ENCODE results near the gene MAD2L2. TPM values are rescaled to one million over a fixed set of nuclear protein-coding genes. Genes with fewer than 3 reads are reported as not detected.

Gene MAD2L2
- total and polyA plus RNA-seq, 9 of the 15 experiments (the other 6 are each of a cell fraction or from before 2014, with no cell fraction given), result 12.4 to 286 (median 143) TPM

DNA sequence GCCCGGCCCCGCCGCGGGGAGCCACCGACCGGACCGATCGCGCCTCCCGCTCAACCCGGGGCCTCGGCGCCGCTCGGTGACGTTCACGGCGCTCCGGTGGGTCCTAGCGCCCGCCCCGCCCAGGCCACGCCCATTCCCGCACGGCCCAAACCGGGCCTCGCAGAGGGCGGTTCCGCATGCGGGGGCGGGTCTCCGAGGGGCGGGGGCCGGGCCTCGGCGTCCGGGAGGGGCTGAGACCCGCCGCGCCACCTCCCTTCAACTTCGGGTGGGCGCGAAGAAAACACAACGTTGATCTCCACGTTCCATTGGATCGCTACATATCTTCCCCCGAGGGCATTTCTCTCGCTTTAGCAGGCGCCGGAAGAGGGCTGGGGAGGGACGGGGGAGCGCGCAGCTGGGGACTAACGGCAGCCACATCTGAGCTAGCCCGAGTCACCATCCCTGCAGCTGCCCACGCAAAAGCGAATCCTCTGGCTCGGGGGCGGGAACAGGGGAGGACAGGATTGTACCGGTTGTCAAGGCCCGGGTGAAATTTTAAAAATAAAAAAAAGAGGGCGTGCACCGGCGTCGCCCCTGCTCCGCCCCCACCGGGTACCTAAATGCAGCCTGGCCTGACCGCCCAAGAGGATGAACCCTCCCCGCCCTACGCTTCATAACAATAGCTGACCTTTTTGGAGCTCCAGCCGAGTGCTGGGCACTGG, at the start of gene MAD2L2 (continued):
- TF ChIP-seq ZBTB17 (CRISPR knock-in tag; IDR thresholded peaks at IDR 0.05), result peak; percentile 19; the same call in 1 of the 2 replicates
- TF ChIP-seq CGGBP1 (CRISPR knock-in tag; IDR thresholded peaks at IDR 0.05), result no peak
- TF ChIP-seq HDAC1 (IDR thresholded peaks at IDR 0.05), result peak; percentile 51 to 54; a peak in 3 of 4 replicates
- no peak for TF ChIP-seq ETS2 (tag; IDR thresholded peaks at IDR 0.05; ENCODE audit: borderline replicate concordance, poor library complexity, severe bottlenecking)
- TF ChIP-seq, protein P1, sequence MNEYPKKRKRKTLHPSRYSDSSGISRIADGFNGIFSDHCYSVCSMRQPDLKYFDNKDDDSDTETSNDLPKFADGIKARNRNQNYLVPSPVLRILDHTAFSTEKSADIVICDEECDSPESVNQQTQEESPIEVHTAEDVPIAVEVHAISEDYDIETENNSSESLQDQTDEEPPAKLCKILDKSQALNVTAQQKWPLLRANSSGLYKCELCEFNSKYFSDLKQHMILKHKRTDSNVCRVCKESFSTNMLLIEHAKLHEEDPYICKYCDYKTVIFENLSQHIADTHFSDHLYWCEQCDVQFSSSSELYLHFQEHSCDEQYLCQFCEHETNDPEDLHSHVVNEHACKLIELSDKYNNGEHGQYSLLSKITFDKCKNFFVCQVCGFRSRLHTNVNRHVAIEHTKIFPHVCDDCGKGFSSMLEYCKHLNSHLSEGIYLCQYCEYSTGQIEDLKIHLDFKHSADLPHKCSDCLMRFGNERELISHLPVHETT (CRISPR knock-in tag; conservative IDR thresholded peaks at IDR 0.05 in 1 of 2, IDR thresholded peaks at IDR 0.05 in 1 of 2), result peak in 1 of 2 experiments; percentile 99; a peak in 2 of 4 replicates
- TF ChIP-seq KAT8 (IDR thresholded peaks at IDR 0.05; ENCODE audit: low read depth), result no peak
- TF ChIP-seq TRIM24 (IDR thresholded peaks at IDR 0.05), result 0 out of 4 replicates have a peak, but pooled peaks of 1 of the 2 experiments have one; percentile 40
- TF ChIP-seq EP300 (IDR thresholded peaks at IDR 0.05; ENCODE audit: low read length), result peak; percentile 40; the same call in 1 of the 2 replicates
- no peak for TF ChIP-seq HDAC6 (IDR thresholded peaks at IDR 0.05; ENCODE audit: low read depth, low read length)
- peak; percentile 68 for TF ChIP-seq HMGN3 (IDR thresholded peaks at IDR 0.05; ENCODE audit: borderline replicate concordance, extremely low read depth, insufficient read length, low read depth, low read length)
- TF ChIP-seq THRAP3 (IDR thresholded peaks at IDR 0.05; ENCODE audit: borderline replicate concordance), result no peak
- TF ChIP-seq PML (IDR thresholded peaks at IDR 0.05; ENCODE audit: low read length), result peak; percentile 52
- no peak for TF ChIP-seq EHMT2 (IDR thresholded peaks at IDR 0.05)
- TF ChIP-seq LEF1 (IDR thresholded peaks at IDR 0.05), result peak; percentile 87
- TF ChIP-seq EP400 (IDR thresholded peaks at IDR 0.05), result peak; percentile 85
- TF ChIP-seq EGR1 (conservative IDR thresholded peaks at IDR 0.05), result peak; percentile 99
- peak; percentile 27 for TF ChIP-seq DACH1 (IDR thresholded peaks at IDR 0.05; ENCODE audit: partially characterized antibody)
- TF ChIP-seq NR2C1 (IDR thresholded peaks at IDR 0.05), result no peak
- no peak for TF ChIP-seq NR2C1 (tag; IDR thresholded peaks at IDR 0.05)
- TF ChIP-seq ZNF445 (CRISPR knock-in tag; IDR thresholded peaks at IDR 0.05; ENCODE audit: low read depth), result no peak
- TF ChIP-seq MED1 (CRISPR knock-in tag; IDR thresholded peaks at IDR 0.05; ENCODE audit: borderline replicate concordance), result 0 out of 2 replicates have a peak, but pooled peaks have one; percentile 18
- no peak for TF ChIP-seq CREB3 (tag; conservative IDR thresholded peaks at IDR 0.05; ENCODE audit: low read depth)
- TF ChIP-seq RBBP5 (IDR thresholded peaks at IDR 0.05; ENCODE audit: borderline replicate concordance, insufficient read depth, low read length, poor library complexity, severe bottlenecking), result peak; percentile 92
- TF ChIP-seq POLR3A (IDR thresholded peaks at IDR 0.05; ENCODE audit: borderline replicate concordance, extremely low read depth, insufficient read depth, insufficient read length), result no peak
- TF ChIP-seq, protein P2, sequence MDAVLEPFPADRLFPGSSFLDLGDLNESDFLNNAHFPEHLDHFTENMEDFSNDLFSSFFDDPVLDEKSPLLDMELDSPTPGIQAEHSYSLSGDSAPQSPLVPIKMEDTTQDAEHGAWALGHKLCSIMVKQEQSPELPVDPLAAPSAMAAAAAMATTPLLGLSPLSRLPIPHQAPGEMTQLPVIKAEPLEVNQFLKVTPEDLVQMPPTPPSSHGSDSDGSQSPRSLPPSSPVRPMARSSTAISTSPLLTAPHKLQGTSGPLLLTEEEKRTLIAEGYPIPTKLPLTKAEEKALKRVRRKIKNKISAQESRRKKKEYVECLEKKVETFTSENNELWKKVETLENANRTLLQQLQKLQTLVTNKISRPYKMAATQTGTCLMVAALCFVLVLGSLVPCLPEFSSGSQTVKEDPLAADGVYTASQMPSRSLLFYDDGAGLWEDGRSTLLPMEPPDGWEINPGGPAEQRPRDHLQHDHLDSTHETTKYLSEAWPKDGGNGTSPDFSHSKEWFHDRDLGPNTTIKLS (IDR thresholded peaks at IDR 0.05; ENCODE audit: borderline replicate concordance, low read depth), result peak; percentile 22; the same call in 1 of the 2 replicates
